ENCODE measurements around the gene FAM234A.

The FAM234A gene

DNA sequence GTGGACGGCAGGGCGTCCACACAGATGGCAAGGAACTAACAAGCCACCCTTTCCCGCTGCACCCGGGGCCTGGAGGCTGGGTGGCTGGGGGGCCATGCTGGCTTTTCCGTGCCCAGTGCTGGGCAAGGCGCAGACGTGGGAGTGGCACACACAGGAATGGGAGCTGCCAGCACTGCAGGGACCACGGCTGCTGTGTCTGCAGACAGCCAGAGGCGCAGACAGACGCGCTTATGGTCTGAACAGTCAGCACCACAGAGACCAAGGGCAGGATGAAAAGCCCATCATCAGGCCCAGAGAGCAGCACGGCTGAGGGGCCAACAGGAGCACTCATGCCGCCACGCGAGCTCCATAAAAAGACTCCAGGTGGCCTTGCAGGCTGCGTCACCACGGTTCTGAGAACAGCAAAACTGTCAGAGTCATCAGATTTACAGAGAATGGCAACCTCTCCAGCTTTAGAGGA lies 72.3 kb downstream of the FAM234A start:
- no peaks in the 10 kb centered on the region for H3K9me3 ChIP-seq
- no peak overlapping the region for H3K27ac ChIP-seq
- H3K4me1 ChIP-seq (ENCODE audit: control insufficient read depth in 1 of 2, insufficient read depth in 1 of 2, low read depth in 1 of 2, low read length in 1 of 2): no peaks in the 10 kb centered on the region
- H3K27me3 ChIP-seq: no peaks in the 10 kb centered on the region
- TF ChIP-seq, protein P1, sequence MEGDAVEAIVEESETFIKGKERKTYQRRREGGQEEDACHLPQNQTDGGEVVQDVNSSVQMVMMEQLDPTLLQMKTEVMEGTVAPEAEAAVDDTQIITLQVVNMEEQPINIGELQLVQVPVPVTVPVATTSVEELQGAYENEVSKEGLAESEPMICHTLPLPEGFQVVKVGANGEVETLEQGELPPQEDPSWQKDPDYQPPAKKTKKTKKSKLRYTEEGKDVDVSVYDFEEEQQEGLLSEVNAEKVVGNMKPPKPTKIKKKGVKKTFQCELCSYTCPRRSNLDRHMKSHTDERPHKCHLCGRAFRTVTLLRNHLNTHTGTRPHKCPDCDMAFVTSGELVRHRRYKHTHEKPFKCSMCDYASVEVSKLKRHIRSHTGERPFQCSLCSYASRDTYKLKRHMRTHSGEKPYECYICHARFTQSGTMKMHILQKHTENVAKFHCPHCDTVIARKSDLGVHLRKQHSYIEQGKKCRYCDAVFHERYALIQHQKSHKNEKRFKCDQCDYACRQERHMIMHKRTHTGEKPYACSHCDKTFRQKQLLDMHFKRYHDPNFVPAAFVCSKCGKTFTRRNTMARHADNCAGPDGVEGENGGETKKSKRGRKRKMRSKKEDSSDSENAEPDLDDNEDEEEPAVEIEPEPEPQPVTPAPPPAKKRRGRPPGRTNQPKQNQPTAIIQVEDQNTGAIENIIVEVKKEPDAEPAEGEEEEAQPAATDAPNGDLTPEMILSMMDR (IDR thresholded peaks at IDR 0.05): no peak
- H3K4me3 ChIP-seq (ENCODE audit: low read depth in 1 of 2, low read length in 1 of 2): no peak overlapping the region
- H3K36me3 ChIP-seq: peaks cover 88% of the 10 kb centered on the region

DNA sequence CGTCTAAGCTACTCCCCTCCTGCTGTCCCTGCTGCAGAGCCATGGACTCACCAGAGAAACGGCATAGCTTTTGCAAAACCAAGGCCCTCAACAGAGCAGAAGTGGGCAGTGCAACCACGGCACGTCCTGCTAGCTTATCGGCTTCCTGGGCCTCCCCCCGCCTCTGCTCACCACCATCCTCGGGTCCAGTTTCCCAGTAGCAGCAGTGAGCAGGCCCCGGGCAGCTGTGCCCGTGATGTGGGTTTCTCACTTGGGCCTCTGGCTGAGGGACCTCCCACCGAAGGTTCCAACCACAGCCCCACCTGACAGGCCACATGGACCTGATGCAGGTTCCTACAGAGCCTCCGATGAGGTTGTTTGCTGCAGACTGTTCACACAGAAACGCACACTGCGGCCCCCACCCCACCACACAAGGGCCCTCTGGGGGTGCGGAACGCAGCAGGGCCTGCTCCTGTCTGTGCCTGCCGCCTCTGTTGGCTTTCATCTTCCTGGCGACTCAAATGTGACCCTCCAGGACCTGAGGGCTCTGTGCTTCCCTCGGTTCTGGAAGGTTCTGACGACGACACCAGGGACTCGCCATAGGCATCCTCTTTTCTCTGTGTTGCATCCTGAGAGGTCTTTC lies 73.2 kb downstream of the FAM234A start:
- Histone ChIP-seq H3K27me3 (no peaks in the 10 kb centered on the region), H3K9me3 (no peaks in the 10 kb centered on the region), H3K27ac (no peak overlapping the region), H3K36me3 (peaks cover 88% of the 10 kb centered on the region), H3K4me1 (ENCODE audit: control insufficient read depth in 1 of 2, insufficient read depth in 1 of 2, low read depth in 1 of 2, low read length in 1 of 2) (no peaks in the 10 kb centered on the region), H3K4me3 (ENCODE audit: low read depth in 1 of 2, low read length in 1 of 2) (no peak overlapping the region)
- TF ChIP-seq, protein P1 (IDR thresholded peaks at IDR 0.05): no peak

DNA sequence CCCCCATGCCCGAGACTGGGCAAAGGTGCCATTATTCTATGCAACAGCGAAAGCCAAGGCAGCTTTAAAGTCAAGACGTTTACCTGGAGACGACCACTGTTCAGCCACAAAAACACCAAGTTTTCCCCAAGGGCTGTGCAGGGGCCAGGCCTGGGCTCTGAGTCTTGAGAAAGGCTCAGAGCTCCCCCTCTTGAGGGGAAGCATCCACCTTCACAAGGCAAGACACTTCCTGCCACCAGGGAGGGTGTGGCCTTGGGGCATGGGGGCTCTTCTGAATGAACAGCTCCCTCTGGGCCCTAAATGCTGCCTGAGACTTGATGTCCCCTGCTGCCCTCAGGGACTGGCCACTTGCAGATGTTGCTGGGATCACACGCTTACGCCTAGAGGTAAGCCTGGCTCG lies 74.9 kb downstream of the FAM234A start:
- Histone ChIP-seq H3K27me3 (no peaks in the 10 kb centered on the region), H3K36me3 (peaks cover 88% of the 10 kb centered on the region)

DNA sequence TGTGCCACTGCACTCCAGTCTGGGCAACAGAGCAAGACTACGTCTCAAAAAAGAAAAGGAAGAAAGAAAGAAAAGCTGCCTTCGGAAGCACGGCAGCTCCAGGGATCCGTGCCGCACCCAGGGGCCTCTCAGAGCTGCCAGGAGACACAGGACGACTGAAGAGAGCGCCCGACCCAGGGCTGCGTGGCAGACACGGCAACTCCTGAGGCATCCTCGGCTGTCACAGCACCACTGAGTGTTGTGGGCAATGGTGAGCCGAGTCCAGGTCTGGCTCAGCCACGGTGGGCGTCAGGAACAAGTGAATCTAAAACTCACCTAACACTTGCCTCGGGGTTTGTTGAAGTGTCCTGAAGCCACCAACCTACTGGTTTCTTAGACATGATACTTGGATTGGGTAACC lies 77.1 kb downstream of the FAM234A start:
- H3K36me3 ChIP-seq: peaks cover 78% of the 10 kb centered on the region
- TF ChIP-seq, protein P1 (IDR thresholded peaks at IDR 0.05): no peak
- no peaks in the 10 kb centered on the region for H3K27me3 ChIP-seq
- no peaks in the 10 kb centered on the region for H3K4me1 ChIP-seq (ENCODE audit: control insufficient read depth in 1 of 2, insufficient read depth in 1 of 2, low read depth in 1 of 2, low read length in 1 of 2)
- H3K4me3 ChIP-seq (ENCODE audit: low read depth in 1 of 2, low read length in 1 of 2): no peak overlapping the region
- H3K27ac ChIP-seq: no peak overlapping the region
- no peaks in the 10 kb centered on the region for H3K9me3 ChIP-seq

More for the DNA sequence above, 74.9 kb downstream of the FAM234A start:
- Histone ChIP-seq H3K4me1 (ENCODE audit: control insufficient read depth in 1 of 2, insufficient read depth in 1 of 2, low read depth in 1 of 2, low read length in 1 of 2) (no peaks in the 10 kb centered on the region), H3K27ac (no peak overlapping the region), H3K9me3 (no peaks in the 10 kb centered on the region), H3K4me3 (ENCODE audit: low read depth in 1 of 2, low read length in 1 of 2) (no peak overlapping the region)
- TF ChIP-seq, protein P1 (IDR thresholded peaks at IDR 0.05): no peak

DNA sequence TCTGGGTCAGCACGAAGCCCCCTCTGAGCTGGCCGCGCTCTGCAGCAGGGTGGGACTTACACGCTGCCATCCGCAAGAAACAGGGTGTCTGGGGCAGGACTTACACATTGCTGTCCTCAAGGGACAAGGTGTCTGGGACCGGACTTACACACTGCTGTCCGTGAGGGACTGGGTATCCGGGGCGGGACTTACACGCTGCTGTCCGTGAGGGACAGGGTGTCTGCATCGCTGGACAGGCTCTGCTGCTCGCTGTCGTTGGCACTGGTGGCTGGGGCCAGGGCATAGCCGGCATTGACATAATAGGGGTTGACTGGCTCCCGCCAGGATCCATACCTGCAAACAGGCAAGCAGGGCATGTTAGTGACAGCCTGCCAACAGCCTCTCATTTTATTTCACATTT lies 79.7 kb downstream of the FAM234A start:
- Histone ChIP-seq H3K9me3 (no peaks in the 10 kb centered on the region), H3K27ac (no peak overlapping the region), H3K4me1 (ENCODE audit: control insufficient read depth in 1 of 2, insufficient read depth in 1 of 2, low read depth in 1 of 2, low read length in 1 of 2) (no peaks in the 10 kb centered on the region), H3K27me3 (no peaks in the 10 kb centered on the region), H3K4me3 (ENCODE audit: low read depth in 1 of 2, low read length in 1 of 2) (no peak overlapping the region), H3K36me3 (peaks cover 78% of the 10 kb centered on the region)
- TF ChIP-seq, protein P1 (IDR thresholded peaks at IDR 0.05): no peak
